ENCODE measurements around the gene TTC21A.
"Not testable (repeated sequence)": the region's sequence is repeated elsewhere in the genome, so short reads cannot be mapped to it uniquely, and the experiment has no call there.

The TTC21A gene, protein sequence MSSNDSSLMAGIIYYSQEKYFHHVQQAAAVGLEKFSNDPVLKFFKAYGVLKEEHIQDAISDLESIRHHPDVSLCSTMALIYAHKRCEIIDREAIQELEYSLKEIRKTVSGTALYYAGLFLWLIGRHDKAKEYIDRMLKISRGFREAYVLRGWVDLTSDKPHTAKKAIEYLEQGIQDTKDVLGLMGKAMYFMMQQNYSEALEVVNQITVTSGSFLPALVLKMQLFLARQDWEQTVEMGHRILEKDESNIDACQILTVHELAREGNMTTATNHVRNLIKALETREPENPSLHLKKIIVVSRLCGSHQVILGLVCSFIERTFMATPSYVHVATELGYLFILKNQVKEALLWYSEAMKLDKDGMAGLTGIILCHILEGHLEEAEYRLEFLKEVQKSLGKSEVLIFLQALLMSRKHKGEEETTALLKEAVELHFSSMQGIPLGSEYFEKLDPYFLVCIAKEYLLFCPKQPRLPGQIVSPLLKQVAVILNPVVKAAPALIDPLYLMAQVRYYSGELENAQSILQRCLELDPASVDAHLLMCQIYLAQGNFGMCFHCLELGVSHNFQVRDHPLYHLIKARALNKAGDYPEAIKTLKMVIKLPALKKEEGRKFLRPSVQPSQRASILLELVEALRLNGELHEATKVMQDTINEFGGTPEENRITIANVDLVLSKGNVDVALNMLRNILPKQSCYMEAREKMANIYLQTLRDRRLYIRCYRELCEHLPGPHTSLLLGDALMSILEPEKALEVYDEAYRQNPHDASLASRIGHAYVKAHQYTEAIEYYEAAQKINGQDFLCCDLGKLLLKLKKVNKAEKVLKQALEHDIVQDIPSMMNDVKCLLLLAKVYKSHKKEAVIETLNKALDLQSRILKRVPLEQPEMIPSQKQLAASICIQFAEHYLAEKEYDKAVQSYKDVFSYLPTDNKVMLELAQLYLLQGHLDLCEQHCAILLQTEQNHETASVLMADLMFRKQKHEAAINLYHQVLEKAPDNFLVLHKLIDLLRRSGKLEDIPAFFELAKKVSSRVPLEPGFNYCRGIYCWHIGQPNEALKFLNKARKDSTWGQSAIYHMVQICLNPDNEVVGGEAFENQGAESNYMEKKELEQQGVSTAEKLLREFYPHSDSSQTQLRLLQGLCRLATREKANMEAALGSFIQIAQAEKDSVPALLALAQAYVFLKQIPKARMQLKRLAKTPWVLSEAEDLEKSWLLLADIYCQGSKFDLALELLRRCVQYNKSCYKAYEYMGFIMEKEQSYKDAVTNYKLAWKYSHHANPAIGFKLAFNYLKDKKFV (N-terminal part only)

DNA sequence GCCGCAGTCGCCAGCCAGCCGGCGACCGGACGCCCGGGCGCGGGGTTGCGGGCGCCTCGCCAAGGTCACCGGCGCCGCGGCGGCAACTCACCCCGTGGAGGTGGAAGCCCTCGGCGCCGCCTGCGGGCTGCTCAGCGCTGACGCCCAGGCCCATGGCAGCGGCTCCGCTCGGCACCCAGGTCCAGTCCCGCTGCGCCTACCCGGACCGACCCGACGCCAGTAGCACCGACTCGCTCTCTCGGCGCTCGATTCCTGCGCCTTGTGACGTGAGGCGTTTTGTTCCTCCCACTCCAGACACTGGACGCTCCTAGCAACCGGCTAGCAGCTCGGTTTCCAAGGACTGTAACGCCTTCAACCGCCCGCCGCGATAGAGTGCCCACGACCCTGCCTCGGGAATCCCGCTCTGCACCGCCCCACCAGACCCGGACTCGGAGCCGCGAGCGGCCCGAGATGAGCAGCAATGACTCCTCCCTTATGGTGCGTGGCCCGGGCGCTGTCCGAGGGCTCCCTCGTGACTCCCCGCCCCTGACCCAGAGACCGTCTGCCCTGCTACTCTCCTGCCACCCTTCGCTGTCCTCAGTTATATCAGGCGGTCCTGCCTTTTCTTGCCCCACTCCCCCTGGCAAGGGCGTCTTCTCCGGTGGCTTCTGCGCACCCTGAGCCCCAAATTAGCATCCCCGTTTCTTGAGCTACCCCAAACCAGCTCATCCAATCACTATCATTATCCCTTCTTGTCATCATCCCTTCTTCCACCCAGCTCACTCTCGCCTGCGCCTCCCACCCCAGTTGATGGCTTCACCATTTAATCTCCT is at the start of gene TTC21A, which contains the start of gene GORASP1:
Gene TTC21A, plus strand, starts transcription at position 293 of the 812 bp plus-strand sequence. Its CDS starts 158 bp downstream, at position 451.
Gene GORASP1, minus strand, starts transcription at position 240 of the 812 bp plus-strand sequence. Its CDS starts 86 bp downstream, at position 154.
- peak; percentile 87 for DNase-seq

- not testable (repeated sequence) for DNase-seq
Measured at GRCh38 chr3:39061228-39061627, 46.3 kb upstream of the TTC21A start.

DNA sequence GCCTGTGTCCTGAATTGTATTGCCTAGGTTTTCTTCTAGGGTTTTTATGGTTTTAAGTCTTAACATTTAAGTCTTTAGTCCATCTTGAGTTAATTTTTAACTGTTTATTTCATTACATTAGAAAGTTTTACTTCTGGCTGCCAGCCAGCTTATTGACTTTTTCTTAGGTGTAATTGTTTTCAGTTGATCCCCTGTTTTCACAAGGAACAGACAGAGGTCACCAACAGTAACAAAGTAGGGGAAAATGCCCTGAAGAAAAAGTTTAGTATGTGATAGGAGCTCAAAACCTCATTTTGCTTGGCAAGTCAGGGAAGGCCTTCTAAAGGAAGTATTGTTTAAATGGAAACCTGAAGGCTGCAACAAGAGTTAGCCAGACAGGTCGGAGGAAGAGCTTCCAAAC is 45.3 kb upstream of the TTC21A start:
- DNase-seq: no peak

DNA sequence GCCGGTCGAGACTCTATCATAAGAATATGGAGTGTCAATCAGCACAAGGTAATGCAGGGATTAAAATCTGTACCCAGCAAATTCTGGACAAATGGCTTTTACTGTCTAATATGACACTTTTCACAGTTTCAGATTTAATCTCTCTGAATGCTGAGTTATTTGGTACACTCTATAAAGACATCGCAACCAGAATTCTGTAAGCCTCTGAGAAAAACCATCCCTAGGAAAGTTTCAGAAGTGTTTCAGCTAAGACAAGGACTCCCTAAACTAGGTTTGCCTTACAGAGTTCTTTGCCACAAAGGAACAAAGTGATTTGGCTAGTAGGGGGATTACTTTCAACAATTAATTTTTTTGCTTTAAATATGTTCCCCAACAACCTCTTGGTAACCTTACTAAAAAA is 44.3 kb upstream of the TTC21A start:
- DNase-seq: no peak

DNA sequence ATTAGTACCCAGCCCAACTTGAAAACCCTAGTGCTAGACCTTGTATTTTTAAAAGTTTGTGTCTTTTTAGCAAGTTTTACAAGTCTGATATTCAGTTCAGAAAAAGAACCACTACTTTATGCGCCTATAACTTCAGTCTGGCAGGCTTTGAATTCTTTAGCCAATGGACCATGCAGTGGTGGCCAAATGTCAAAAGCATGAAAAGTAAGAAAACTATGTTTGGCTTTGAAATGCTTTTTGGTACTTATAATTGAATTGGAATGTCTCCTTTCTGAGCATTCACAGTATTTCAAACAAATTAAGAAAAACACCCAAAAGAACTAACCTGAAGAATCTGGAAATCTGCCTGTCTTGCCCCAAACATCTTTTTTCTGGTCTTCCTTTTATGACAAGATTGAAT is 42.8 kb upstream of the TTC21A start:
- DNase-seq: no peak

- peak; percentile 46 for DNase-seq
Measured at GRCh38 chr3:39065197-39065596, 42.3 kb upstream of the TTC21A start.

GRCh38 chr3:39067286-39067685 is 40.2 kb upstream of the TTC21A start:
- DNase-seq: no peak

GRCh38 chr3:39068556-39068955 is 38.9 kb upstream of the TTC21A start:
- no peak for DNase-seq

DNA sequence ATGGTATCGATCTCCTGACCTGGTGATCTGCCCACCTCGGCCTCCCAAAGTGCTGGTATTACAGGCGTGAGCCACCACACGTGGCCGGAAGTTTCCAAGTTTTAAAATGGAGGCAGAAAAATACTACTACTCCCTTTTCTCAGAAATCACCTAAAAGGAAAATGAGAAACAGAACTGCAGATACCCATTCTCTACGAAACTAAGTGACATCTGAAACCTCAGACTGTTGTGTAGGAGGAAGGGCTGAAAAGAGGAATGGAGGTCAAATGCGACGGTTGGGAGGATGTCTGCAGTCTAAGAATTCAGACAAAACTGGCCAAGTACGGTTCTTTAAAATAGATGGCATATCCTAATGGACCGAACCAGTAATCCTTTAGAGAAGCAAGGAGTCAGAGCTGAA is 31.6 kb upstream of the TTC21A start:
- DNase-seq: no peak

DNA sequence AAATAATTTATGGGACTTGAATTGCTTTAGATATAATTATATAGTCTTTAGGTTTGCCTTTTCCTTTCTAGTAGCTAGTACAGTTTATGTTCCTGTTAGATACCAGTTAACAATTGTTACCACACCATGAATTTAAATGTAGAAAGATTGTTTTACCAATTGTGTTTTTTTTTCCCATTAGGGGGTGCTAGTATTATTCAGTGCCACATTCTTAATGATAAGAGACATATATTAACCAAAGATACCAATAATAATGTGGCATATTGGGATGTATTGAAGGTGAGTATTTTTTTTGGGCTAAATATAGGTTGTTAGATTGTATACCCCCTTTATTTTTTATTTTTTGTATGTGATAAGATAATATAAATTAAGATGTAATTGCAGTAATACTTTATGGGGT is 27.9 kb upstream of the TTC21A start:
- no peak for DNase-seq

DNA sequence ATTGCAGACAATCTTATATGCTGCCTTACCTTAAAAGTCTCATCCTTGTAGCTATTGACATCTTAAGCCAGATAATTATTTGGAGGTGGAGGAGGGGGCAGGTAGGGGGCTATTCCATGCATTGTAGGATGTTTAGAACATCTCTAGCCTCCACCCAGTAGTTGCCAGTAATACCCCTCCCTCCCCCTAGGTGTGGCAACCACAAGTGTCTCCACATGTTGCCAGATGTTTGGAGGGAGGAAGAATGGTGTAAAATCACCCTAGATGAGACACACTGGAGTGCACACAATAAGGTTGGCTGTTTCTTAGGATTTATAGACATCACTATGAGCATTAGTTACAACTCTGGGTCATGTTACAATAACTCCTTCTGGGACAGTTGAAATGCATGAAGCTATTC is 27.5 kb upstream of the TTC21A start:
- DNase-seq: no peak

GRCh38 chr3:39082666-39083313 is 24.7 kb upstream of the TTC21A start:
- no peak for DNase-seq

DNA sequence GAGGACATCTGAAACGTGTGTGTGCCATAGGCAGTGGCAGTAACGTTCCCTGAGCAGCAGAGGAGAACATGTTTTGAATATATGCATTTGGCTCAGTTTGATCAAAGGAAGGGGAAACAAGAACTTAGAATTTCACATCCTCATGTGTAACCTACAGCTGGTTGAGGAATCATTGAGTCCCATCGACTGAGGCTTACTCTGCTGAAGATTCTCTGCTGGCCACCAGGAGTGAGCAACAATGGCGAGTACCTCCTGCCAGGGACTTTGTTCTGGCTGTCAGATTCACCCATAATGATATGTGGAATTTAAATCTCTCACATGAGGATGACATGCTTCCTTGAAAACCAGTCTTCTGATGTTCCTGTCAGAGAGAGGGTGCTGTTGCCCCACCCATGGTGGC is 21.3 kb upstream of the TTC21A start:
- DNase-seq: no peak

- DNase-seq: no peak
Measured at GRCh38 chr3:39088456-39088855, 19.0 kb upstream of the TTC21A start.

GRCh38 chr3:39088889-39089288 is 18.6 kb upstream of the TTC21A start:
- no peak for DNase-seq

DNA sequence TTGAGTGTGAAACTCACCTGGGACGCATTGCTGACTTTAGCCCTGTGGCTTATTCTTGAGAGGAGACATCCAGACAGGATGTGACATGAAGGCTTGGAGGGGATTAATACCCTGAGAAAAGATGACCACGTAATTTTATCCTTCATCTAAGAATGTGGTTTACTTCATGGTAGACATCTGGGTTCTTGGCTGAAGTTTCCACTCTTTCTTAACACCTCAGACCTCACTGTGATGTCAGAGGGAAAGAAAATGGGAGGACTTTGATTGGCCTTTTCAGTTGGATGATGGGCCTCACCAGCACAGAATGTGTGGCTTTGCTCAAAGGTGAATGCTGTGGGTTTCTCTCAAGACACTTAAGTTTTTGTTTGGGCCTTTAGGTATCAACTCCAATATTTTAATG is 16.6 kb upstream of the TTC21A start:
- no peak for DNase-seq

- DNase-seq: no peak
Measured at GRCh38 chr3:39094851-39095677, 12.4 kb upstream of the TTC21A start.

- no peak for DNase-seq
Measured at GRCh38 chr3:39095778-39096177, 11.7 kb upstream of the TTC21A start.

GRCh38 chr3:39096775-39097174 is 10.7 kb upstream of the TTC21A start:
- no peak for DNase-seq

GRCh38 chr3:39097716-39098472 is 9.6 kb upstream of the TTC21A start:
- DNase-seq: no peak
